ENCODE data around the gene WDR49.

WDR49 gene

DNA sequence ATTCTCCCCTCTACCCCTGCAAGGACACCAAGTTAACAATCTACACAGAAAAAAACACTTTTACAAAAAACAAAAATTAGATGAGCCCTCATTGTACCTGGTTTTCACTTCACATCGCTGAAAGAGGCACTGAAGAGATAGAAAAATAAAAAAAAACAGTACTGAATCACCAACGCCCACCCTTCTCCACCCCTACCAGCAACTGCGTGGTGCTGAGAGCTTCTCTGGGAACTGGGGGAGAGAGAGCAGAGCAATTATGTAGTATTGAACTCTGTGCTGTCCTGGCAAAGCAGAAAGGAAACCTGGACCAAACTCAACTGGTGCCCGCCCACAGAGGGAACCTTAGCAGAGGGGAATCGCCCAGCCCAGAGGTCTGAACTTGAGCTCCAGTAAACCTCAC, 44.6 kb downstream of the WDR49 start:
- TF ChIP-seq, protein P1, sequence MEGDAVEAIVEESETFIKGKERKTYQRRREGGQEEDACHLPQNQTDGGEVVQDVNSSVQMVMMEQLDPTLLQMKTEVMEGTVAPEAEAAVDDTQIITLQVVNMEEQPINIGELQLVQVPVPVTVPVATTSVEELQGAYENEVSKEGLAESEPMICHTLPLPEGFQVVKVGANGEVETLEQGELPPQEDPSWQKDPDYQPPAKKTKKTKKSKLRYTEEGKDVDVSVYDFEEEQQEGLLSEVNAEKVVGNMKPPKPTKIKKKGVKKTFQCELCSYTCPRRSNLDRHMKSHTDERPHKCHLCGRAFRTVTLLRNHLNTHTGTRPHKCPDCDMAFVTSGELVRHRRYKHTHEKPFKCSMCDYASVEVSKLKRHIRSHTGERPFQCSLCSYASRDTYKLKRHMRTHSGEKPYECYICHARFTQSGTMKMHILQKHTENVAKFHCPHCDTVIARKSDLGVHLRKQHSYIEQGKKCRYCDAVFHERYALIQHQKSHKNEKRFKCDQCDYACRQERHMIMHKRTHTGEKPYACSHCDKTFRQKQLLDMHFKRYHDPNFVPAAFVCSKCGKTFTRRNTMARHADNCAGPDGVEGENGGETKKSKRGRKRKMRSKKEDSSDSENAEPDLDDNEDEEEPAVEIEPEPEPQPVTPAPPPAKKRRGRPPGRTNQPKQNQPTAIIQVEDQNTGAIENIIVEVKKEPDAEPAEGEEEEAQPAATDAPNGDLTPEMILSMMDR (IDR thresholded peaks at IDR 0.05; ENCODE audit: borderline replicate concordance, control extremely low read depth, extremely low read depth, insufficient read depth, missing control alignments): no peak
- no peak for DNase-seq (ENCODE audit: low spot score)
- in situ Hi-C loops (cut with MboI; ENCODE audit: low sequenced_read_pairs, unreplicated experiment): no loop called here

DNA sequence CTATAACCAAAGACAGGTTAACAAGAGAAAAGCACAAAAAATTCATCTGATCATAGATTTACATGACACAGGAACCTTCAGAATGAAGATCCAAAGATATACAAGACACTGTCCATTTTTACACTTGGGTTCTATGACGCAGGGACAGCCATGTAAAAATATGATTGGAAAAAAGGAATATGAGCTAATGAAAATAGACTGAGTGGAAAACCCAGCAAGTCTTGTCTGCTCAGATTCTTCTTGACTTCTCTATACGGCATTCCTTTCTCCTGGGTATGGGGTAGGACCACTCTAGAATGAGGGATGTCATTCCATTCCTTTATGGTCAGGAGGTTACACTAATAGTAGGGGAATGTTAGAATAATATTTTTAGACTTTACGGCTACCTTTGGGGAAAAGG, 46.9 kb downstream of the WDR49 start:
- TF ChIP-seq, protein P1 (IDR thresholded peaks at IDR 0.05; ENCODE audit: borderline replicate concordance, control extremely low read depth, extremely low read depth, insufficient read depth, missing control alignments): no peak
- in situ Hi-C loops (cut with MboI; ENCODE audit: low sequenced_read_pairs, unreplicated experiment): no loop called here
- no peak for DNase-seq (ENCODE audit: low spot score)

DNA sequence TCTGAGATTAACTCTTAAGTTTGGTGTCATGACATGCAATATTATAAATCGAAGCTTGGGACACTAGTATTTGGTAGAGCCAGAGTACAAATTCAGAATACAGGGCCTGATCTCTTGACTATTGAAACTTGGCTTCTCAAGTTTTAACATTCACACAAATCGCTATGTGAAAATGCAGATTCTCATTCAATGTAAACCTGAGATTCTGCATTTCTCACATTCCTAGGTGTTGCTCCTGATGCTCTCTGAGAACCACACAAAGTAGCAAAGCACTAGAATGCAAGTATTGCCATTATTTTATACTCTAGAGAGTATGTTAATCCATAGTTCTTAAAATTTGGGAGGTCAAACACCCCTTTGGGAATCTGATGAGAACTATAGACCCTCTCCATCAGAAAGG, 47.9 kb downstream of the WDR49 start:
- no peak for DNase-seq (ENCODE audit: low spot score)
- TF ChIP-seq, protein P1 (IDR thresholded peaks at IDR 0.05; ENCODE audit: borderline replicate concordance, control extremely low read depth, extremely low read depth, insufficient read depth, missing control alignments): no peak
- in situ Hi-C loops (cut with MboI; ENCODE audit: low sequenced_read_pairs, unreplicated experiment): no loop called here

DNA sequence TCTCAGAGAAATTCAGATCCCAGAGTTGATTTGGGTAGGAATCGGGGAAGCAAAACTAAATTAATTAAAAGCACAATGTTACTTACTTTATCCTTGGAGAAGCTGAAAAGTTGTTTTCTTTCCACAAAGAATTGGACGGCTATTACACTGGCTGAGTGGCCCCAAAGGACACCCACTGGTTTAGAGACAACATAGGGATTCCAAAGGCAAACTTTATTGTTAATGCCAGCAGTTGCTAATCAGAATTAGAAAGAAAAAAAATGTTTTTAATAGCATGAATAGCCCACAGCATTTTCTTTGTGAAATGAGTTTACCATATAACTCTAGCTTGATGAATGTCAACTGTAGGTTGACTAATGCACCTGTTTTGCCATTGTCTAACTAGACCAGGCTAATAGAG, 51.7 kb downstream of the WDR49 start:
- TF ChIP-seq, protein P1 (IDR thresholded peaks at IDR 0.05; ENCODE audit: borderline replicate concordance, control extremely low read depth, extremely low read depth, insufficient read depth, missing control alignments): no peak
- DNase-seq (ENCODE audit: low spot score): no peak
- in situ Hi-C loops (cut with MboI; ENCODE audit: low sequenced_read_pairs, unreplicated experiment): no loop called here

DNA sequence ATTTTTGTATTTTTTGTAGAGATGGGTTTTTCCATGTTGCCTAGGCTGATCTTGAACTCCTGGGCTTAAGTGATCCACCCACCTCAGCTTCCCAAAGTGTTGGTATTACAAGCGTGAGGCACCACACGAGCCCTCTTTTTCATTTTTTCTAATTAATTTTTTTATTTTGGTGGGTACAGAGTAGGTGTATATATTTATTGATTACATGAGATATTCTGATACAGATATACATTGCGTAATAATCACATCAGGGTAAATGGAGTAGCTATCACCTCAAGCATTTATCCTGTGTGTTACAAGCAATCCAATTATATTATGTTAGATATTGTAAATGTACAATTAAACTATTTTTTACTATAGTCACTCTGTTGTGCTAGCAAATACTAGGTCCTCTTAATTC, 66.1 kb downstream of the WDR49 start:
- in situ Hi-C loops (cut with MboI; ENCODE audit: low sequenced_read_pairs, unreplicated experiment): no loop called here
- no peak for DNase-seq (ENCODE audit: low spot score)
- TF ChIP-seq, protein P1 (IDR thresholded peaks at IDR 0.05; ENCODE audit: borderline replicate concordance, control extremely low read depth, extremely low read depth, insufficient read depth, missing control alignments): no peak

DNA sequence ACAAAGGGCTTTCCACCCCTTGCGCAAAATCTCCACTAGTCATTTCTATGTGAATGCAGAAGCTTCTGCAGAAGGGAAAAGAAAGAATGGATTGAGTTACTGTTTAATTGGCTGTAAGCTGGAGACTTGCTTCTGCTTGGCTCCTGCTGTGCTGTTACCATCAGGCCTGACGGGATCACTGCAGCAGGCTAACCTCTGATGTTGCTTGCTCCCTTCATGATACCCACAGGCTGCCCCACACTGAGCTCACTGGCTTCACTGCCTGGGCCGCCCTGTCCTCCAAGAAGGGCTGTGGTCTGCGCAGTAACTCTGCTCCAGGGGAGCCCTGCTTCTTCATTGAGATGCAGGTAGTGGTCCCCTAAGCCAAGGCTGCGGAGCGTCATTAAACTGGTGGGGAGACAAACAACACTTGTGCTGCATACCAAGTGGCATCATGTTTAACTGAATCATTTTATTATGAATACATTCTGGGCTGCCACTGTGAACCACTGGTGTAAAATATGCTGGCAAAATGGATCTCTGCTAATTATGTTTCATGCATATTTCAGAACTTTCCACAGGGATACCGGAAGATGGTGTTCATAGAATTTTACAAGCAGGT, 78.6 kb downstream of the WDR49 start:
- no peak for DNase-seq (ENCODE audit: low spot score)
- in situ Hi-C loops (cut with MboI; ENCODE audit: low sequenced_read_pairs, unreplicated experiment): no loop called here
- TF ChIP-seq, protein P1 (IDR thresholded peaks at IDR 0.05; ENCODE audit: borderline replicate concordance, control extremely low read depth, extremely low read depth, insufficient read depth, missing control alignments): no peak
